IMR-90 (cell line): ENCODE data around the gene PRTG. TPM values are rescaled to one million over a fixed set of nuclear protein-coding genes. Genes with fewer than 3 reads are reported as not detected.

ENCODE experiments used
- ATAC-seq: fragments of 200-7000 bp; cut with Tn5 transposase; 2 replicates; pipeline ENCODE4 v1.9.1; 2020; ENCODE audit warnings: low read depth, mild to moderate bottlenecking, moderate library complexity
- BruUV-seq: library from RNA; stranded (reverse); fragments of 400-500 nt; replicated peaks from 2 replicates; lab custom pipeline; 2021; lab: Mats Ljungman, UMichigan
- CTCF ChIA-PET: fragments of 300-600 bp; formaldehyde crosslinking; extraction: SDS; loops from one replicate; lab custom pipeline; 2021; ENCODE audit warnings: antibody characterized with exemption; lab: Yijun Ruan, JAX
- POLR2A ChIA-PET: fragments of 300-600 bp; sonication (Branson Sonifier 250); formaldehyde crosslinking; loops from one replicate; lab custom pipeline; 2022; ENCODE audit warnings: antibody characterized with exemption; ENCODE audit not compliant: unreplicated experiment; lab: Charles Lee
- DNase-seq: peaks from one replicate; pipeline ENCODE4 v3.0.0; 2013
- H2AFZ ChIP-seq: replicated peaks from 2 replicates; pipeline ENCODE3; 2013; ENCODE audit warnings: low read length, mild to moderate bottlenecking; ENCODE audit not compliant: poor library complexity
- H2AK5ac ChIP-seq: 2 replicates; pipeline ENCODE4 v1.6.1; 2013; ENCODE audit warnings: low read depth, low read length, inconsistent platforms
- H2AK9ac ChIP-seq: replicated peaks from 2 replicates; pipeline ENCODE3; 2013; ENCODE audit warnings: mild to moderate bottlenecking, low read depth, low read length, moderate library complexity; ENCODE audit not compliant: poor library complexity
- H2BK120ac ChIP-seq: 2 replicates; pipeline ENCODE4 v1.6.1; 2013; ENCODE audit warnings: low read depth, low read length, inconsistent platforms
- H2BK15ac ChIP-seq: 3 replicates; pipeline ENCODE4 v1.6.1; 2013; ENCODE audit warnings: low read depth, low read length, inconsistent platforms
- H2BK20ac ChIP-seq: 2 replicates; pipeline ENCODE4 v1.6.1; 2013; ENCODE audit warnings: low read depth, mild to moderate bottlenecking, inconsistent platforms, low read length, moderate library complexity
- H2BK5ac ChIP-seq: 2 replicates; pipeline ENCODE4 v1.6.1; 2013; ENCODE audit warnings: mild to moderate bottlenecking, low read depth, low read length, inconsistent platforms; ENCODE audit not compliant: poor library complexity, severe bottlenecking
- H3K14ac ChIP-seq: replicated peaks from 2 replicates; pipeline ENCODE4 v1.6.1; 2013; ENCODE audit warnings: low read depth, low read length, inconsistent platforms
- H3K18ac ChIP-seq: 2 replicates; pipeline ENCODE4 v1.6.1; 2013; ENCODE audit warnings: low read depth, low read length, control low read depth
- H3K23ac ChIP-seq: 2 replicates; pipeline ENCODE4 v1.6.1; 2013; ENCODE audit warnings: low read depth, low read length, inconsistent platforms
- H3K27ac ChIP-seq: 2 replicates; pipeline ENCODE4 v1.5.1; 2013; ENCODE audit warnings: mild to moderate bottlenecking, control low read depth, low read length; ENCODE audit not compliant: insufficient read depth
- H3K27me3 ChIP-seq: 2 replicates; pipeline ENCODE4 v1.6.1; 2013; ENCODE audit warnings: low read length; ENCODE audit not compliant: control insufficient read depth, insufficient read depth
- H3K36me3 ChIP-seq: 2 replicates; pipeline ENCODE4 v1.6.1; 2013; ENCODE audit warnings: low read length, mixed read lengths; ENCODE audit not compliant: control insufficient read depth, insufficient read depth
- H3K4ac ChIP-seq: 2 replicates; pipeline ENCODE4 v1.6.1; 2013; ENCODE audit warnings: low read depth, low read length, inconsistent platforms
- H3K4me1 ChIP-seq: 2 replicates; pipeline ENCODE4 v1.6.1; 2013; ENCODE audit warnings: low read length, mixed read lengths; ENCODE audit not compliant: control insufficient read depth, insufficient read depth
- H3K4me2 ChIP-seq: 2 replicates; pipeline ENCODE4 v1.6.1; 2013; ENCODE audit warnings: low read depth, mild to moderate bottlenecking, control low read depth, low read length, moderate library complexity
- H3K4me3 ChIP-seq: 2 replicates; pipeline ENCODE4 v1.5.1; 2013; ENCODE audit warnings: low read depth, mild to moderate bottlenecking, control low read depth, low read length, moderate library complexity; ENCODE audit not compliant: insufficient read depth
- H3K56ac ChIP-seq: 2 replicates; pipeline ENCODE4 v1.6.1; 2013; ENCODE audit warnings: low read length, inconsistent platforms; ENCODE audit not compliant: insufficient read depth; ENCODE audit errors: extremely low read depth
- H3K79me1 ChIP-seq, 2 experiments: 2 replicates each; pipeline ENCODE4 v1.6.1; 2013; ENCODE audit warnings: low read length in 2 of 2, inconsistent platforms in 1 of 2, low read depth in 1 of 2
- H3K9ac ChIP-seq: 2 replicates; pipeline ENCODE4 v1.6.1; 2013; ENCODE audit warnings: low read depth, low read length, control low read depth
- H3K9me1 ChIP-seq: 2 replicates; pipeline ENCODE4 v1.6.1; 2013; ENCODE audit warnings: low read length, inconsistent platforms; ENCODE audit not compliant: insufficient read depth
- H3K9me3 ChIP-seq: 2 replicates; pipeline ENCODE4 v1.6.1; 2013; ENCODE audit warnings: low read length; ENCODE audit not compliant: control insufficient read depth, insufficient read depth
- H4K20me1 ChIP-seq: 2 replicates; pipeline ENCODE4 v1.6.1; 2013; ENCODE audit warnings: low read length, inconsistent platforms; ENCODE audit not compliant: insufficient read depth
- H4K5ac ChIP-seq: 2 replicates; pipeline ENCODE4 v1.6.1; 2013; ENCODE audit warnings: mild to moderate bottlenecking, low read depth, low read length, control low read depth
- H4K8ac ChIP-seq, 2 experiments: 2 replicates each; pipeline ENCODE4 v1.6.1; 2013; ENCODE audit warnings: low read depth in 2 of 2, low read length in 2 of 2, control low read depth in 1 of 2, inconsistent platforms in 1 of 2
- H4K91ac ChIP-seq: 2 replicates; pipeline ENCODE4 v1.6.1; 2013; ENCODE audit warnings: low read depth, low read length, inconsistent platforms; ENCODE audit not compliant: insufficient read depth
- CEBPB ChIP-seq: IDR thresholded peaks from 2 replicates; pipeline ENCODE4 v1.6.1; 2012; ENCODE audit warnings: low read depth, low read length, improper control_type of control experiment
- MAFK ChIP-seq: IDR thresholded peaks from 2 replicates; pipeline ENCODE4 v1.6.1; 2012; ENCODE audit warnings: low read depth, low read length, improper control_type of control experiment
- MAZ ChIP-seq: IDR thresholded peaks from 2 replicates; pipeline ENCODE4 v1.6.1; 2012; ENCODE audit warnings: low read depth, mild to moderate bottlenecking, low read length, improper control_type of control experiment, moderate library complexity, borderline replicate concordance
- MXI1 ChIP-seq: IDR thresholded peaks from 2 replicates; pipeline ENCODE4 v1.6.1; 2012; ENCODE audit warnings: low read depth, mild to moderate bottlenecking, low read length, moderate library complexity, borderline replicate concordance
- NFE2L2 ChIP-seq: fragments of 150-350 bp; IDR thresholded peaks from 2 replicates; pipeline ENCODE4 v1.6.1; 2016; ENCODE audit warnings: low read depth, mild to moderate bottlenecking, low read length
- POLR2A ChIP-seq: IDR thresholded peaks from 2 replicates; pipeline ENCODE4 v1.6.1; 2012; ENCODE audit warnings: mild to moderate bottlenecking, low read depth, low read length
- RFX5 ChIP-seq: IDR thresholded peaks from 2 replicates; pipeline ENCODE4 v1.8.0; 2012; ENCODE audit warnings: low read depth, mild to moderate bottlenecking, low read length, moderate library complexity
- WGBS, 2 experiments: methylation state at CpG; one replicate each; pipeline versions ENCODE4 v1.1.5 to v1.1.7; 2013; ENCODE audit warnings: missing lambda C conversion rate in 2 of 2; ENCODE audit not compliant: insufficient read length in 1 of 2; ENCODE audit errors: extremely low coverage in 2 of 2; 5-methylcytosine and 5-hydroxymethylcytosine counted together
- dilution Hi-C: fragments of 300-500 bp; cut with HindIII; formaldehyde crosslinking; loops from one replicate; pipeline ENCODE4 v1.14.3; 2018; ENCODE audit warnings: low sequenced_read_pairs; ENCODE audit not compliant: unreplicated experiment
- in situ Hi-C: fragments of 300-500 bp; cut with MboI; formaldehyde crosslinking; loops from 3 replicates; pipeline ENCODE4 v1.14.3; 2019; ENCODE audit warnings: low sequenced_read_pairs, inconsistent platforms, mixed read lengths
- intact Hi-C: fragments of 100-400 bp; cut with micrococcal nuclease; formaldehyde crosslinking; loops from 2 replicates; pipeline ENCODE4 v1.10.0; 2022
- polyA plus RNA-seq, 3 experiments: library from polyadenylated mRNA; depleted of rRNA; stranded (reverse); fragments of >200 nt; gene quantifications; 2 replicates each; pipeline ENCODE4 v1.2.3, GENCODE V29; 2012; ENCODE audit warnings: low replicate concordance in 1 of 3
- total RNA-seq: library from RNA; depleted of rRNA; stranded (reverse); fragments of >200 nt; gene quantifications from 2 replicates; pipeline ENCODE4 v1.2.3, GENCODE V29; 2012

PRTG gene
- total and polyA plus RNA-seq, 2 of the 4 experiments (the other 2 are of a cell fraction) = 0.99 to 1.4 TPM

DNA sequence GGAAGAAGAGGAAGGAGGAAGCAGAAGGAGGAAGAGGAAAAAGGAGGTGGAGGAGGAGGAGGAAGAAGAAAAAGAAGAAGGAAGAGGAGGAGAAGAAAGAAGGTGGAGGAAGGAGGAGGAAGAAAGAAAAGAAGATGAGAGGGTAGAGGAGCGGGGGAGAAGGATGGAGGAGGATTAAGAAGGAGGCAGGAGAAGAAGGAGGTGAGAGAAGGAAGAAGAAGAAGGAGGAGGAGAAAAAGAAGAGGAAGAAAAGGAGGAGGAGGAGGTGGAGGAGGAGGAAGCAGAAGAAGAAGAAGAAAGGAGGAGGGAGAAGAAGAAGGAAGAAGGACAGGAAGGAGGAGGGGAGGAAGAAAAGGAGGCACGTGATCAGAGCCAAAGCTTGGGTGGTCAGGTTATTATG lies 37.3 kb upstream of the PRTG start:
- intact Hi-C loops = no loop called here
- Histone ChIP-seq H3K79me1 (no peaks in the 10 kb centered on the region), H3K9ac (no peak overlapping the region), H3K4ac (no peak overlapping the region), H2AK5ac (no peak overlapping the region), H4K20me1 (no peaks in the 10 kb centered on the region), H3K4me3 (no peak overlapping the region), H3K14ac (no peak overlapping the region), H3K27me3 (peaks cover 17% of the 10 kb centered on the region), H4K8ac (no peak overlapping the region), H3K4me1 (no peaks in the 10 kb centered on the region; the same call in 1 of the 2 replicates), H2BK20ac (no peak overlapping the region), H2BK120ac (no peak overlapping the region), H3K9me3 (peaks cover 4% of the 10 kb centered on the region; the same call in 1 of the 2 replicates), H2BK15ac (no peak overlapping the region), H4K91ac (no peak overlapping the region), H3K4me2 (no peak overlapping the region), H2BK5ac (no peak overlapping the region), H3K9me1 (no peaks in the 10 kb centered on the region), H2AFZ (no peak overlapping the region), H3K18ac (no peak overlapping the region), H4K5ac (no peak overlapping the region), H3K36me3 (no peaks in the 10 kb centered on the region), H3K27ac (no peak overlapping the region), H3K23ac (no peak overlapping the region), H3K56ac (no peak overlapping the region), H2AK9ac (no peak overlapping the region)
- dilution Hi-C loops = no loop called here
- ChIA-PET POLR2A (no interaction called here), CTCF (no interaction called here)
- in situ Hi-C loops = loop anchor here (25.0 kb wide), 1 partner anchor 118 kb away; no protein-coding TSS in a partner anchor
- TF ChIP-seq MAFK (no peak), POLR2A (no peak), RFX5 (no peak), MXI1 (no peak), MAZ (no peak), NFE2L2 (no peak), CEBPB (no peak)
- ATAC-seq = no peak
- WGBS, 2 experiments = 60 to 100% methylated on average over 1 of the region's 2 CpGs
- DNase-seq = no peak
- BruUV-seq = no TSS peak
